AG10803 (cell line): ENCODE data around the gene LYPD4.

Experiments used
- DNase-seq: peaks from one replicate; pipeline ENCODE4 v3.0.0; 2010; ENCODE audit warnings: low read depth
- H3K4me3 ChIP-seq: 2 replicates; pipeline ENCODE4 v1.5.1; 2011; ENCODE audit warnings: mild to moderate bottlenecking, low read length, control low read depth
- CTCF ChIP-seq: conservative IDR thresholded peaks from 2 replicates; pipeline ENCODE4 v1.5.1; 2011; ENCODE audit warnings: mild to moderate bottlenecking, low read length, control low read depth, inconsistent platforms

LYPD4 gene

GRCh38 chr19:41810301-41810700 lies 34.2 kb downstream of the LYPD4 start:
- no peak for TF ChIP-seq CTCF
- no peak for DNase-seq
- H3K4me3 ChIP-seq, result no peak overlapping the region

GRCh38 chr19:41808663-41809566 lies 35.6 kb downstream of the LYPD4 start:
- no peak for TF ChIP-seq CTCF
- no peak for DNase-seq
- H3K4me3 ChIP-seq, result no peak overlapping the region

- no peak overlapping the region for H3K4me3 ChIP-seq
- DNase-seq, result no peak
- TF ChIP-seq CTCF, result no peak
Observed at GRCh38 chr19:41807176-41807575, 37.3 kb downstream of the LYPD4 start.

- no peak for DNase-seq
- no peak overlapping the region for H3K4me3 ChIP-seq
- no peak for TF ChIP-seq CTCF
Observed at GRCh38 chr19:41804336-41804735, 40.1 kb downstream of the LYPD4 start.

GRCh38 chr19:41802770-41803169 lies 41.7 kb downstream of the LYPD4 start:
- no peak for DNase-seq
- no peak overlapping the region for H3K4me3 ChIP-seq
- TF ChIP-seq CTCF, result no peak

GRCh38 chr19:41801792-41802211 lies 42.7 kb downstream of the LYPD4 start:
- no peak for TF ChIP-seq CTCF
- no peak for DNase-seq
- no peak overlapping the region for H3K4me3 ChIP-seq

GRCh38 chr19:41801031-41801430 lies 43.5 kb downstream of the LYPD4 start:
- no peak for DNase-seq
- no peak overlapping the region for H3K4me3 ChIP-seq
- no peak for TF ChIP-seq CTCF
